Cardiac muscle cell (in vitro differentiated cells and primary cell): ENCODE measurements around the gene ANAPC2. TPM values are rescaled to one million over a fixed set of nuclear protein-coding genes. Genes with fewer than 3 reads are reported as not detected.

Experiments
- DNase-seq, 2 donors: peaks; one replicate each; pipeline versions ENCODE4 v3.0.0 to v3.0.0-alpha.2; 2010 to 2017; ENCODE audit warnings: low read depth in 1 of 2, low spot score in 1 of 2
- H3K27ac ChIP-seq: fragments of 200-600 bp; sonication (generic); 2 replicates; pipeline ENCODE4 v1.5.1; 2016
- H3K27me3 ChIP-seq: fragments of 200-600 bp; sonication (generic); 2 replicates; pipeline ENCODE4 v1.6.0; 2016; ENCODE audit warnings: control low read depth
- H3K36me3 ChIP-seq: fragments of 200-600 bp; sonication (generic); 2 replicates; pipeline ENCODE4 v1.5.1; 2016; ENCODE audit warnings: control low read depth
- H3K4me1 ChIP-seq: fragments of 200-600 bp; sonication (generic); 2 replicates; pipeline ENCODE4 v1.8.1; 2017; ENCODE audit warnings: low read depth, mild to moderate bottlenecking, mixed run types
- H3K4me3 ChIP-seq: fragments of 200-600 bp; sonication (generic); 2 replicates; pipeline ENCODE4 v1.5.1; 2016; ENCODE audit warnings: mild to moderate bottlenecking
- H3K9me3 ChIP-seq: fragments of 200-600 bp; sonication (generic); 2 replicates; pipeline ENCODE4 v1.5.1; 2017; ENCODE audit warnings: low read depth, mild to moderate bottlenecking, control low read depth
- polyA plus RNA-seq: library from polyadenylated mRNA; unstranded; fragments of >200 nt; fragmentation: Nextera tagmentation; extraction: Ambion mirVana; gene quantifications from 2 replicates; pipeline ENCODE4 v1.2.1, GENCODE V29; 2016
- total RNA-seq: library from RNA; depleted of rRNA; stranded (reverse); fragments of >200 nt; gene quantifications from 2 replicates; pipeline ENCODE4 v1.2.3, GENCODE V29; 2016
- TF ChIP-seq, protein P1 (sequence below): IDR thresholded peaks from 2 replicates; pipeline ENCODE4 v1.5.1; 2012; ENCODE audit warnings: low read depth, mild to moderate bottlenecking, low read length

Gene ANAPC2
- total and polyA plus RNA-seq, 2 experiments from 2014 or later, result 15.5 to 42.8 TPM

DNA sequence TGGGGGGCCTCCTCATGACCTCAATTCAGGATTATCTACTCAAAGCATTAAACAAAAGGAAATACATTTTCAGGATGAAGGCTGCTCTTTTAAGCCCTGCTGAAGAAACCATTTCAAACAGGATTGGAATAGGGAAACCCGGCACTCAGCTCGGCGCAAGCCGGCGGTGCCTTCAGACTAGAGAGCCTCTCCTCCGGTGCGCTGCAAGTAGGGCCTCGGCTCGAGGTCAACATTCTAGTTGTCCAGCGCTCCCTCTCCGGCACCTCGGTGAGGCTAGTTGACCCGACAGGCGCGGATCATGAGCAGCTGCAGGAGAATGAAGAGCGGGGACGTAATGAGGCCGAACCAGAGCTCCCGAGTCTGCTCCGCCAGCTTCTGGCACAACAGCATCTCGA, 16.4 kb upstream of the ANAPC2 start:
- peak overlapping the region; percentile 86 for H3K4me3 ChIP-seq
- H3K4me1 ChIP-seq, result peaks cover 30% of the 10 kb centered on the region
- no peaks in the 10 kb centered on the region for H3K27me3 ChIP-seq
- no peak for DNase-seq
- H3K9me3 ChIP-seq, result no peaks in the 10 kb centered on the region
- TF ChIP-seq, protein P1, sequence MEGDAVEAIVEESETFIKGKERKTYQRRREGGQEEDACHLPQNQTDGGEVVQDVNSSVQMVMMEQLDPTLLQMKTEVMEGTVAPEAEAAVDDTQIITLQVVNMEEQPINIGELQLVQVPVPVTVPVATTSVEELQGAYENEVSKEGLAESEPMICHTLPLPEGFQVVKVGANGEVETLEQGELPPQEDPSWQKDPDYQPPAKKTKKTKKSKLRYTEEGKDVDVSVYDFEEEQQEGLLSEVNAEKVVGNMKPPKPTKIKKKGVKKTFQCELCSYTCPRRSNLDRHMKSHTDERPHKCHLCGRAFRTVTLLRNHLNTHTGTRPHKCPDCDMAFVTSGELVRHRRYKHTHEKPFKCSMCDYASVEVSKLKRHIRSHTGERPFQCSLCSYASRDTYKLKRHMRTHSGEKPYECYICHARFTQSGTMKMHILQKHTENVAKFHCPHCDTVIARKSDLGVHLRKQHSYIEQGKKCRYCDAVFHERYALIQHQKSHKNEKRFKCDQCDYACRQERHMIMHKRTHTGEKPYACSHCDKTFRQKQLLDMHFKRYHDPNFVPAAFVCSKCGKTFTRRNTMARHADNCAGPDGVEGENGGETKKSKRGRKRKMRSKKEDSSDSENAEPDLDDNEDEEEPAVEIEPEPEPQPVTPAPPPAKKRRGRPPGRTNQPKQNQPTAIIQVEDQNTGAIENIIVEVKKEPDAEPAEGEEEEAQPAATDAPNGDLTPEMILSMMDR, result no peak
- peak overlapping the region; percentile 47 for H3K27ac ChIP-seq
- no peaks in the 10 kb centered on the region for H3K36me3 ChIP-seq

DNA sequence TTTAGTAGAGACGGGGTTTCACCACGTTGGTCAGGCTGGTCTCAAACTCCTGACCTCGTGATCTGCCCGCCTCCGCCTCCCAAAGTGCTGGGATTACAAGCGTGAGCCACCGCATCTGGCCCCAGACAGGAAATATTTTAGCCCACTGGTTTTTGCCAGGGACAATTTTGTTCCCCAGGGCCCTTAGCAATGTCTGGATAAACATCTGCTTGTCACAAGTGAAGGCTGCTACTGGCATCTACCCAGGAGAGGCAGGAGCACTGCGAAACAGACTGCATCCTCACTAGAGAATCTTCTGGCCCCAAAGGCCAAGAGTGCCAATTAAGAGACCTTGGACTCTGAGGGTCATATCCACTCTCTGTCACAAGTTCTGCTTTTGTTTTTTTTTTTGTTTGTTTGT, 14.6 kb upstream of the ANAPC2 start:
- no peak for DNase-seq
- Histone ChIP-seq H3K27ac (no peak overlapping the region), H3K27me3 (no peaks in the 10 kb centered on the region), H3K36me3 (no peaks in the 10 kb centered on the region), H3K4me3 (no peak overlapping the region), H3K9me3 (no peaks in the 10 kb centered on the region), H3K4me1 (peaks cover 48% of the 10 kb centered on the region)
- TF ChIP-seq, protein P1, result no peak

DNA sequence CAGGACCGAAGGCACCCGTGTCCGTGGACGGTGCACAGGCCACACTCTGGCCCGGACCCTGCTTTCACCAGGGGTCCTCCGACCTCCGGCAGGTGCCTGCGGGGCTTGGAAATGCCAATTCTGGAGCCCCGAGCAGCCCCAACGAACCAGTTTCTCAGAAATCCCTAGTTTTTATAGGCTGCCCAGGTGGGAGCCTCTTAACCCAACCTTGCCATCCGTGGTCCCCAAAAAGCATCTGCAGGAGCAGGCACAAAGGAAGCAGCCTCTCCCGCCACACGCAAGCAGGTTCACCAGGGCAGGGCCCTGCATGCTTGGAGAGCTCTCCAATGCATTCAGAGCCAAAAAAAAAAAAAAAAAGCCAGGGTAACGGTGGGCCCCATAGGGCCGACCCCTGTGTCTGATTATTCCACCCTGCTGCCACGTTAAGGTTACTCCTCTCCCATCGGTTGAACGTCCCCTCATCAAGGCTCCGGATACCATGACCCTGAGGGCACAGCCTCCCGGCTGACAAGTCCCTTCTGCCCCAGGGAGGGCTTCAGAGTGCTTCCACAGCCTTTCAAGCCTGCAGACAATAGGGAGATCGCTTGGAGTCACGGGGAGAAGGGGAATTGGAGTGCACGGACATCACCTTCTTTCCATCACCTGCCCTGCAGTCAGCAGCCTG, 13.0 kb upstream of the ANAPC2 start:
- Histone ChIP-seq H3K9me3 (no peaks in the 10 kb centered on the region), H3K27me3 (no peaks in the 10 kb centered on the region), H3K36me3 (no peaks in the 10 kb centered on the region), H3K4me1 (peaks cover 53% of the 10 kb centered on the region), H3K4me3 (peak overlapping the region; percentile 60), H3K27ac (peak overlapping the region; percentile 93)
- TF ChIP-seq, protein P1, result no peak
- no peak for DNase-seq

DNA sequence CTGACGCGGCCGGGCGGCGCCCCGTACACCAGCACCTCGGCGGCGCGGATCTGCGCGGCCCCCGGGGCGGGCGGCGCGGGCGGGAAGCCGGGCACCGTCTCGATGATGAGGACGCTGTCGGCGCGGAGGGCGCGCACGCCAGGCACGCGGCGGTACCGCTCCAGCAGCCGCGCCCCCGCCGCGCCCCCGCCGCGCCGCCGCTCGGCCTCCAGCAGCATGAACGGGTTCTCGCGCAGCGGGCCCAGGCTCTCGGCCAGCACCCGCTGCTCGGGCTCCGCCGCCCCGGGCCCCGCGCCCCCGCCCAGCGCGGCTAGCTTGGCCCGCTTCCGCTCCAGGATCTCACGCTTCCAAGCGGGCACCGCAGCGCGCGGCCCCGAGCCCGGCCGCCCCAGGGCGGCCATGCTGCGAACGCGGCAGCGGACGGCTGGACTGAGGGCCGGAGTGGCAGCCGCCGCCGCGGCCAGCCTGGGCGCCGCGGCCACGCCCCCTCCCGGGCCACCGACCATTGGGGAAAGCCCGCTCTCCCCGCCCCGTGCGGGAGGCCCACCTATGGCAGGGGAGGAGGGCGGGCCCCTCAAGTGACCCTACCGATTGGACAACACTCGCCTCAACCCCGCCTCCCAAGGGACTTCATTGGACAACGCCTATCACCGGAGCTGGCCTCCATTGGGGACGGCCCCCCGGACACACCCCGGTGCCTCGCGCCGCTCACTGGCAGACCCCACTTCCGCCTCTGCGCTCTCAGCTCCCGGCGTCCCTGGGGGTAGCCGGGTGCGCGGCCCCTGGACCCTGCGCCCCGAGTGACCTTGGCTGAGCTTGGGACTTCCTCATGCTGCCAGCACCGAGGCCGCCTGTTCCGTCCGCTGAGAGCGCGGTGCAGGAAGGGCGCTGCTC, 12.2 kb upstream of the ANAPC2 start, which contains the start of gene TPRN:
Gene TPRN, minus strand, starts transcription at position 431 of the 894 bp plus-strand sequence. Its CDS starts 30 bp downstream, at position 401.
- peak within 1 kb of the TSS; percentile 61 for H3K4me3 ChIP-seq
- peaks cover 50% of the 10 kb centered on the region for H3K4me1 ChIP-seq
- TF ChIP-seq, protein P1, result no peak
- H3K27ac ChIP-seq, result peak within 1 kb of the TSS; percentile 93
- H3K9me3 ChIP-seq, result no peaks in the 10 kb centered on the region
- peak; percentile 99 to 100 for DNase-seq
- no peaks in the 10 kb centered on the region for H3K36me3 ChIP-seq
- H3K27me3 ChIP-seq, result no peaks in the 10 kb centered on the region

DNA sequence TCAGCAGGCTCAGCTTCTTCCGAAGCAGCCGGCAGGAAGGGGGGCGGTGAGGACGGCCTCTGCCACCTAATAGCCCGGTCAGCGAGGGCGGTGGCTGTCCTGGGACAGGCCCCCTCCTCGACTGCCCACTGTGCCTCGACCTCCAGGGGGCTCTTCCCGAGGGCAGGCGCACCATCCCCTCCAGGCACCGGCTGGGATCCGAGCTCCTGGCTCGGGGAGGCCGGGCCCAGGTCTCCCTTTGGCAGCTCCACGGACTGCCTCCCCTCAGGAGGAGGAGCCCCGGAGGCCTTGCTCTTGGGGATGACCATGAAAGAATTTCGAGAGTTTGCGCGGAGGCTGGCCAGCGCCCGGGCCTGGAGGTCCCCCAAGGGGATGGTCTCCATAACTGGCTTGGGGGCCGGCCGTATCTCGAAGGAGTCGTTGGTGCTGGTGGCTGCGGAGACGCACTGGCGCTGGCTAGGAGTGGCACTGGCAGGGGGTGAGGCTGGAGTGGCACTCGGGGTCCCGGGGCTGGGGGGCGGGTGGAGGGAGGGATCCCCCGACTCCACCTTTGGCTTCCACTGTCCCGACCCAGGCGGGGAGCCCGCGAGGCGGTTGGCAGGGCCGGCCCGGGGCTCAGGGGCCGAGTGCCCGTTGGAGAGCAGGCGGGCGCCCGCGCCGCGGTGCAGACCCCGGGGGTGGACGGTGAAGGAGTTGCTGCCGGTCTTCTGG, 11.2 kb upstream of the ANAPC2 start:
- TF ChIP-seq, protein P1, result no peak
- Histone ChIP-seq H3K9me3 (no peaks in the 10 kb centered on the region), H3K4me3 (peak overlapping the region; percentile 58), H3K27me3 (no peaks in the 10 kb centered on the region), H3K27ac (no peak overlapping the region), H3K4me1 (peaks cover 49% of the 10 kb centered on the region), H3K36me3 (no peaks in the 10 kb centered on the region)
- peak in 1 of 2 donors; percentile 47 for DNase-seq
